B cell (primary cell): Measurements from ENCODE around the gene CCDC190. TPM values are rescaled to one million over a fixed set of nuclear protein-coding genes. Genes with fewer than 3 reads are reported as not detected.

Source experiments
- ATAC-seq: fragments of 200-7000 bp; cut with Tn5 transposase; one replicate; pipeline ENCODE4 v1.10.0; 2021; ENCODE audit warnings: low read depth, mild to moderate bottlenecking, moderate number of reproducible peaks, moderate library complexity
- CTCF ChIA-PET: fragments of 350-600 bp; sonication (Branson Sonifier 250); formaldehyde crosslinking; loops from one replicate; lab custom pipeline; 2021; ENCODE audit warnings: antibody characterized with exemption, inconsistent platforms; lab: Charles Lee
- POLR2A ChIA-PET: fragments of 350-600 bp; sonication (Branson Sonifier 250); formaldehyde crosslinking; loops from one replicate; lab custom pipeline; 2021; ENCODE audit warnings: antibody characterized with exemption; lab: Charles Lee
- DNase-seq: peaks from one replicate; pipeline ENCODE4 v3.0.0; 2013
- H2AFZ ChIP-seq: 2 replicates; pipeline ENCODE4 v1.6.1; 2012; ENCODE audit warnings: mild to moderate bottlenecking, low read depth, low read length; ENCODE audit not compliant: insufficient read depth, poor library complexity, severe bottlenecking
- H3K27ac ChIP-seq, 2 donors: 1 replicate in 1 of 2; 2 replicates in 1 of 2; pipeline ENCODE4 v1.5.1; 2012 to 2013; ENCODE audit warnings: low read length in 2 of 2, mild to moderate bottlenecking in 2 of 2, moderate library complexity in 1 of 2
- H3K27me3 ChIP-seq, 4 experiments: fragments of 200-600 bp in 1 of 4; sonication (generic) in 1 of 4; replicated peaks in 1 of 4; 1 replicate in 2 of 4; 2 replicates in 2 of 4; pipeline versions ENCODE4 v1.6.1 to v1.7.0; 2013 to 2016; ENCODE audit warnings: low read length in 3 of 4, mild to moderate bottlenecking in 2 of 4, mixed read lengths in 1 of 4, moderate library complexity in 1 of 4; ENCODE audit not compliant: insufficient read depth in 4 of 4, control insufficient read depth in 3 of 4; ENCODE audit errors: control extremely low read depth in 1 of 4
- H3K36me3 ChIP-seq, 2 experiments: replicated peaks in 1 of 2; 1 replicate in 1 of 2; 2 replicates in 1 of 2; pipeline versions ENCODE4 v1.6.1 to v1.7.1; 2013; ENCODE audit warnings: low read length in 1 of 2; ENCODE audit not compliant: insufficient read depth in 2 of 2, control insufficient read depth in 1 of 2; ENCODE audit errors: control extremely low read depth in 1 of 2, extremely low read depth in 1 of 2
- H3K4me1 ChIP-seq, 2 donors: fragments of 200-600 bp in 1 of 2; sonication (generic) in 1 of 2; 1 replicate in 1 of 2; 2 replicates in 1 of 2; pipeline versions ENCODE4 v1.5.1 to v1.6.1; 2013 to 2017; ENCODE audit warnings: low read length in 2 of 2; ENCODE audit not compliant: control insufficient read depth in 2 of 2, insufficient read depth in 2 of 2
- H3K4me2 ChIP-seq: replicated peaks from 2 replicates; pipeline ENCODE3; 2012; ENCODE audit warnings: mild to moderate bottlenecking, low read depth, low read length; ENCODE audit not compliant: poor library complexity, severe bottlenecking
- H3K4me3 ChIP-seq, 5 experiments: fragments of 200-600 bp in 1 of 5; sonication (generic) in 1 of 5; 1 replicate in 3 of 5; 2 replicates in 2 of 5; pipeline versions ENCODE4 v1.5.1 to v1.7.0; 2011 to 2016; ENCODE audit warnings: low read length in 4 of 5, mild to moderate bottlenecking in 4 of 5, low read depth in 2 of 5, control low read depth in 1 of 5, moderate library complexity in 1 of 5; ENCODE audit not compliant: insufficient read depth in 1 of 5; ENCODE audit errors: control extremely low read depth in 1 of 5, extremely low read depth in 1 of 5
- H3K79me2 ChIP-seq: fragments of 200-600 bp; sonication (generic); one replicate; pipeline ENCODE4 v1.6.0; 2016; ENCODE audit warnings: low read length; ENCODE audit not compliant: control insufficient read depth, insufficient read depth
- H3K9ac ChIP-seq: fragments of 200-600 bp; sonication (generic); 2 replicates; pipeline ENCODE4 v1.6.1; 2017; ENCODE audit warnings: mild to moderate bottlenecking, low read length, moderate library complexity
- H3K9me3 ChIP-seq, 3 donors: one replicate each; pipeline versions ENCODE4 v1.6.1 to v1.7.1; 2013; ENCODE audit warnings: low read length in 2 of 3; ENCODE audit not compliant: control insufficient read depth in 2 of 3, insufficient read depth in 1 of 3; ENCODE audit errors: control extremely low read depth in 1 of 3
- H4K20me1 ChIP-seq: 2 replicates; pipeline ENCODE4 v1.6.0; 2012; ENCODE audit warnings: mild to moderate bottlenecking, low read length; ENCODE audit not compliant: insufficient read depth, control insufficient read depth, poor library complexity, severe bottlenecking
- H3K27ac Mint-ChIP-seq: one replicate; pipeline ENCODE4 v1.8.0; 2021; ENCODE audit warnings: mixed read lengths
- H3K27me3 Mint-ChIP-seq: one replicate; pipeline ENCODE4 v1.8.0; 2021; ENCODE audit warnings: mixed read lengths
- H3K4me1 Mint-ChIP-seq: one replicate; pipeline ENCODE4 v1.8.0; 2021; ENCODE audit warnings: mixed read lengths
- H3K4me3 Mint-ChIP-seq: one replicate; pipeline ENCODE4 v1.8.0; 2021; ENCODE audit warnings: mixed read lengths
- H3K9me3 Mint-ChIP-seq: one replicate; pipeline ENCODE4 v1.8.0; 2022; ENCODE audit warnings: mixed read lengths; ENCODE audit not compliant: insufficient read depth
- CTCF ChIP-seq: fragments of 200-600 bp; IDR thresholded peaks from one replicate; pipeline ENCODE4 v1.8.0; 2022; ENCODE audit warnings: antibody characterized with exemption, mild to moderate bottlenecking
- EZH2 ChIP-seq: IDR thresholded peaks from 2 replicates; pipeline ENCODE4 v1.6.1; 2012; ENCODE audit warnings: borderline replicate concordance, low read depth, mild to moderate bottlenecking, moderate library complexity, low read length; ENCODE audit not compliant: insufficient read depth, poor library complexity, severe bottlenecking
- WGBS: methylation state at CpG from one replicate; pipeline ENCODE4 v1.1.5; 2013; ENCODE audit warnings: missing lambda C conversion rate; ENCODE audit not compliant: insufficient coverage; 5-methylcytosine and 5-hydroxymethylcytosine counted together
- intact Hi-C: fragments of 100-400 bp; cut with micrococcal nuclease; formaldehyde crosslinking; loops from one replicate; pipeline ENCODE4 v1.10.0; 2022
- polyA plus RNA-seq: library from polyadenylated mRNA; depleted of rRNA; stranded (reverse); fragments of >200 nt; gene quantifications from 2 replicates; pipeline ENCODE4 v1.2.3, GENCODE V29; 2012
- total RNA-seq, 2 donors: library from RNA; stranded (reverse); fragments of 120-200 nt in 1 of 2; gene quantifications; 1 replicate in 1 of 2; 2 replicates in 1 of 2; pipeline versions ENCODE4 v1.2.3 to v1.2.4, GENCODE V29; 2013 to 2022

CCDC190 gene
- total and polyA plus RNA-seq, 2 donors (not counting 1 experiment from before 2014, with no cell fraction given): not detected

- Histone ChIP-seq H2AFZ (no peak overlapping the region), H3K9me3 (no peaks in the 10 kb centered on the region), H3K79me2 (no peaks in the 10 kb centered on the region), H3K27ac (no peak overlapping the region), H3K4me2 (no peak overlapping the region), H3K9ac (no peak overlapping the region), H3K4me3 (no peak overlapping the region), H3K36me3 (no peaks in the 10 kb centered on the region), H3K4me1 (no peaks in the 10 kb centered on the region), H4K20me1 (no peaks in the 10 kb centered on the region), H3K27me3 (peaks cover 0 to 2% (median 0%) of the 10 kb centered on the region in 4 experiments)
- Mint-ChIP-seq H3K9me3 (no peaks in the 10 kb centered on the region), H3K4me1 (no peaks in the 10 kb centered on the region), H3K4me3 (no peak overlapping the region), H3K27ac (no peak overlapping the region), H3K27me3 (peaks cover 16% of the 10 kb centered on the region)
- ATAC-seq (no peak), DNase-seq (no peak)
- ChIA-PET CTCF (interaction anchor here (0.5 to 4.1 kb wide), 5 partner anchors 7 to 256 kb away, joined by 3 to 37 read pairs (median 11); partner anchors contain the start of gene CCDC190), POLR2A (no interaction called here)
- TF ChIP-seq EZH2 (no peak), CTCF (no peak)
- 92% methylated on average over 15 of the region's 16 CpGs for WGBS
- intact Hi-C loops: loop anchor here (5.0 kb wide), 1 partner anchor 789 kb away; no protein-coding TSS in a partner anchor
These were observed 14.4 kb downstream of the CCDC190 start for GRCh38 chr1:162846256-162847212.

GRCh38 chr1:162844153-162844552, 16.8 kb downstream of the CCDC190 start:
- Mint-ChIP-seq H3K27me3 (peaks cover 16% of the 10 kb centered on the region), H3K4me1 (no peaks in the 10 kb centered on the region), H3K4me3 (no peak overlapping the region), H3K27ac (no peak overlapping the region), H3K9me3 (peaks cover 3% of the 10 kb centered on the region)
- TF ChIP-seq EZH2: no peak
- no peak for TF ChIP-seq CTCF
- no peaks in the 10 kb centered on the region for H3K36me3 ChIP-seq
- POLR2A ChIA-PET: no interaction called here
- H3K79me2 ChIP-seq: no peaks in the 10 kb centered on the region
- H3K27ac ChIP-seq: no peak overlapping the region
- no peak overlapping the region for H3K4me2 ChIP-seq
- ATAC-seq (no peak), DNase-seq (no peak)
- WGBS: 80% methylated on average over 1 of the region's 1 CpG
- H3K4me3 ChIP-seq: no peak overlapping the region
- H3K9me3 ChIP-seq: peaks cover 0 to 2% (median 1%) of the 10 kb centered on the region in 3 donors
- H3K9ac ChIP-seq: no peak overlapping the region
- intact Hi-C loops: no loop called here
- no peaks in the 10 kb centered on the region for H3K4me1 ChIP-seq
- no peaks in the 10 kb centered on the region for H4K20me1 ChIP-seq
- no peak overlapping the region for H2AFZ ChIP-seq
- CTCF ChIA-PET: interaction anchor here (0.7 to 3.0 kb wide), 2 partner anchors 10 to 471 kb away, joined by 3 to 11 read pairs; no protein-coding TSS in a partner anchor
- H3K27me3 ChIP-seq: peaks cover 0 to 2% (median 0%) of the 10 kb centered on the region in 4 experiments
